GM12878 (cell line): ENCODE results near the gene NUP50.

ENCODE experiments used
- EP300 ChIP-seq, 2 experiments: fragments of 150-350 bp in 1 of 2; IDR thresholded peaks; 2 replicates each; pipeline ENCODE4 v1.6.1; 2011 to 2012; ENCODE audit warnings: low read depth in 2 of 2, low read length in 2 of 2, borderline replicate concordance in 1 of 2, improper control_type of control experiment in 1 of 2, inconsistent platforms in 1 of 2; ENCODE audit not compliant: control insufficient read depth in 1 of 2
- MTA3 ChIP-seq: IDR thresholded peaks from 2 replicates; pipeline ENCODE4 v1.6.1; 2012; ENCODE audit warnings: low read length, inconsistent platforms, borderline replicate concordance
- POLR2AphosphoS2 ChIP-seq: IDR thresholded peaks from 2 replicates; pipeline ENCODE4 v1.6.1; 2011; ENCODE audit warnings: low read depth, mild to moderate bottlenecking, low read length, improper control_type of control experiment, moderate library complexity
- REST ChIP-seq: IDR thresholded peaks from 2 replicates; pipeline ENCODE4 v1.6.1; 2012; ENCODE audit warnings: mild to moderate bottlenecking, low read depth, low read length
- SIN3A ChIP-seq: IDR thresholded peaks from 2 replicates; pipeline ENCODE4 v1.6.1; 2012; ENCODE audit warnings: low read depth, low read length, improper control_type of control experiment
- YY1 ChIP-seq: IDR thresholded peaks from 2 replicates; pipeline ENCODE4 v1.6.1; 2011; ENCODE audit warnings: low read depth, mild to moderate bottlenecking, low read length
- ZBTB40 ChIP-seq: fragments of 450-650 bp; IDR thresholded peaks from 2 replicates; pipeline ENCODE4 v1.6.1; 2016; ENCODE audit warnings: mild to moderate bottlenecking, moderate library complexity, borderline replicate concordance
- TF ChIP-seq, protein P1 (sequence below), 3 experiments: IDR thresholded peaks in 2 of 3; conservative IDR thresholded peaks in 1 of 3; 2 replicates each; pipeline ENCODE4 v1.5.1; 2011; ENCODE audit warnings: low read depth in 3 of 3, low read length in 3 of 3, mild to moderate bottlenecking in 3 of 3, control low read depth in 2 of 3, moderate library complexity in 2 of 3, inconsistent platforms in 1 of 3, mixed read lengths in 1 of 3; ENCODE audit not compliant: control insufficient read depth in 2 of 3, insufficient read depth in 1 of 3; ENCODE audit errors: extremely low read depth in 1 of 3
- TF ChIP-seq, protein P2 (sequence below): fragments of 450-650 bp; formaldehyde crosslinking; IDR thresholded peaks from 2 replicates; pipeline ENCODE4 v1.5.0; 2022; ENCODE audit warnings: mild to moderate bottlenecking, missing genetic modification characterization
- TF ChIP-seq, protein P3 (sequence below): fragments of 450-650 bp; IDR thresholded peaks from 2 replicates; pipeline ENCODE4 v1.6.1; 2017; ENCODE audit warnings: mild to moderate bottlenecking, low read depth, inconsistent platforms; ENCODE audit not compliant: poor library complexity, severe bottlenecking

DNA sequence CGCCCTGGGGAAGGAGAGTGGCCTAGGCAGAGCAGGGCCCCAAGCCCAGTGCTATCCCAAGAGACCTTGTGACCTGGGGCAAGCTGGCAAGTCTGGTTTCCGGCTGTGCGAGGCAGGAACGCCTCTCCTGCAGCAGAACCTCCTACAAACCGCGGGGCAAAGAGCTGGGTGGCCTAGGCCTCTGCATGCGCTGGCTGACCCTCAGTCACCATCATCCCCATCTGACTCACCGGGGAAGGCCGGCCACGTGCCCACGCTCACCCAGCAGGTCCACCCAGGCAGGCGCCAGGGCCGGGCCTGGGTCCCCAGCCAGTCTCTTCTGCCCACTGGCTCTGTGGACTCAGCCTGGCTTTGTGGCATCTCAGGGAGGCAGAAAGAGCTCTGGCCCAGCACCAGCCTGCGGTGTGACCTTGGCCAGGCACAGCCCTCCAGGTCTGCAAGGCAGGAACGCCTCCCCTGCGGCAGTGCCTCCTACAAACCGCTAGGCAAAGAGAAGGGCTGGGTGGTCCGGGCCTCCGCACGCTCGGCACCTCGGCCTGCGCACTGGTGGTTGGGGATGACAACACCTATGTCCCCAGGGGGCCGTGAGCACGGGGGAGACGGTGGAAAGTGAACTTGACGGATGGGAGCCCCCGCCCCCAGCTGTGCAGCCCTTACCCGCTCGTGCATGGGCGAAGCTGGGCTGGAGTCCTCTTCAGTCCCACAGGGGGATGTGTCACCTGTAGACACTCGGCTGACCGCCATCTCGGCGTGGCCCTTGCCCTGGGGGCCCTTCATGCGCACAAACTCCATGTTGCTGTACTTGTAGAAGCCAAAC, 38.8 kb downstream of the NUP50 start:
- TF ChIP-seq, protein P1, sequence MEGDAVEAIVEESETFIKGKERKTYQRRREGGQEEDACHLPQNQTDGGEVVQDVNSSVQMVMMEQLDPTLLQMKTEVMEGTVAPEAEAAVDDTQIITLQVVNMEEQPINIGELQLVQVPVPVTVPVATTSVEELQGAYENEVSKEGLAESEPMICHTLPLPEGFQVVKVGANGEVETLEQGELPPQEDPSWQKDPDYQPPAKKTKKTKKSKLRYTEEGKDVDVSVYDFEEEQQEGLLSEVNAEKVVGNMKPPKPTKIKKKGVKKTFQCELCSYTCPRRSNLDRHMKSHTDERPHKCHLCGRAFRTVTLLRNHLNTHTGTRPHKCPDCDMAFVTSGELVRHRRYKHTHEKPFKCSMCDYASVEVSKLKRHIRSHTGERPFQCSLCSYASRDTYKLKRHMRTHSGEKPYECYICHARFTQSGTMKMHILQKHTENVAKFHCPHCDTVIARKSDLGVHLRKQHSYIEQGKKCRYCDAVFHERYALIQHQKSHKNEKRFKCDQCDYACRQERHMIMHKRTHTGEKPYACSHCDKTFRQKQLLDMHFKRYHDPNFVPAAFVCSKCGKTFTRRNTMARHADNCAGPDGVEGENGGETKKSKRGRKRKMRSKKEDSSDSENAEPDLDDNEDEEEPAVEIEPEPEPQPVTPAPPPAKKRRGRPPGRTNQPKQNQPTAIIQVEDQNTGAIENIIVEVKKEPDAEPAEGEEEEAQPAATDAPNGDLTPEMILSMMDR (IDR thresholded peaks at IDR 0.05 in 2 of 3, conservative IDR thresholded peaks at IDR 0.05 in 1 of 3; ENCODE audit: control insufficient read depth in 2 of 3, extremely low read depth in 1 of 3, insufficient read depth in 1 of 3, low read depth in 3 of 3, low read length in 3 of 3): no peak
- TF ChIP-seq MTA3: no peak
- no peak for TF ChIP-seq SIN3A
- TF ChIP-seq ZBTB40: no peak
- TF ChIP-seq, protein P2, sequence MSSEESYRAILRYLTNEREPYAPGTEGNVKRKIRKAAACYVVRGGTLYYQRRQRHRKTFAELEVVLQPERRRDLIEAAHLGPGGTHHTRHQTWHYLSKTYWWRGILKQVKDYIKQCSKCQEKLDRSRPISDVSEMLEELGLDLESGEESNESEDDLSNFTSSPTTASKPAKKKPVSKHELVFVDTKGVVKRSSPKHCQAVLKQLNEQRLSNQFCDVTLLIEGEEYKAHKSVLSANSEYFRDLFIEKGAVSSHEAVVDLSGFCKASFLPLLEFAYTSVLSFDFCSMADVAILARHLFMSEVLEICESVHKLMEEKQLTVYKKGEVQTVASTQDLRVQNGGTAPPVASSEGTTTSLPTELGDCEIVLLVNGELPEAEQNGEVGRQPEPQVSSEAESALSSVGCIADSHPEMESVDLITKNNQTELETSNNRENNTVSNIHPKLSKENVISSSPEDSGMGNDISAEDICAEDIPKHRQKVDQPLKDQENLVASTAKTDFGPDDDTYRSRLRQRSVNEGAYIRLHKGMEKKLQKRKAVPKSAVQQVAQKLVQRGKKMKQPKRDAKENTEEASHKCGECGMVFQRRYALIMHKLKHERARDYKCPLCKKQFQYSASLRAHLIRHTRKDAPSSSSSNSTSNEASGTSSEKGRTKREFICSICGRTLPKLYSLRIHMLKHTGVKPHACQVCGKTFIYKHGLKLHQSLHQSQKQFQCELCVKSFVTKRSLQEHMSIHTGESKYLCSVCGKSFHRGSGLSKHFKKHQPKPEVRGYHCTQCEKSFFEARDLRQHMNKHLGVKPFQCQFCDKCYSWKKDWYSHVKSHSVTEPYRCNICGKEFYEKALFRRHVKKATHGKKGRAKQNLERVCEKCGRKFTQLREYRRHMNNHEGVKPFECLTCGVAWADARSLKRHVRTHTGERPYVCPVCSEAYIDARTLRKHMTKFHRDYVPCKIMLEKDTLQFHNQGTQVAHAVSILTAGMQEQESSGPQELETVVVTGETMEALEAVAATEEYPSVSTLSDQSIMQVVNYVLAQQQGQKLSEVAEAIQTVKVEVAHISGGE: no peak
- TF ChIP-seq POLR2AphosphoS2: no peak
- no peak for TF ChIP-seq REST
- no peak for TF ChIP-seq YY1
- TF ChIP-seq, protein P3, sequence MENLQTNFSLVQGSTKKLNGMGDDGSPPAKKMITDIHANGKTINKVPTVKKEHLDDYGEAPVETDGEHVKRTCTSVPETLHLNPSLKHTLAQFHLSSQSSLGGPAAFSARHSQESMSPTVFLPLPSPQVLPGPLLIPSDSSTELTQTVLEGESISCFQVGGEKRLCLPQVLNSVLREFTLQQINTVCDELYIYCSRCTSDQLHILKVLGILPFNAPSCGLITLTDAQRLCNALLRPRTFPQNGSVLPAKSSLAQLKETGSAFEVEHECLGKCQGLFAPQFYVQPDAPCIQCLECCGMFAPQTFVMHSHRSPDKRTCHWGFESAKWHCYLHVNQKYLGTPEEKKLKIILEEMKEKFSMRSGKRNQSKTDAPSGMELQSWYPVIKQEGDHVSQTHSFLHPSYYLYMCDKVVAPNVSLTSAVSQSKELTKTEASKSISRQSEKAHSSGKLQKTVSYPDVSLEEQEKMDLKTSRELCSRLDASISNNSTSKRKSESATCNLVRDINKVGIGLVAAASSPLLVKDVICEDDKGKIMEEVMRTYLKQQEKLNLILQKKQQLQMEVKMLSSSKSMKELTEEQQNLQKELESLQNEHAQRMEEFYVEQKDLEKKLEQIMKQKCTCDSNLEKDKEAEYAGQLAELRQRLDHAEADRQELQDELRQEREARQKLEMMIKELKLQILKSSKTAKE: no peak
- TF ChIP-seq EP300 (IDR thresholded peaks at IDR 0.05; ENCODE audit: borderline replicate concordance in 1 of 2, control insufficient read depth in 1 of 2, low read depth in 2 of 2, low read length in 2 of 2): no peak
